Vagina (tissue), 2 donors: ENCODE data around the gene ADPRM. TPM values are rescaled to one million over a fixed set of nuclear protein-coding genes. Genes with fewer than 3 reads are reported as not detected.
"Not testable (repeated sequence)": the region's sequence is repeated elsewhere in the genome, so short reads cannot be mapped to it uniquely, and the experiment has no call there.

Experiments used
- DNase-seq, 2 donors: peaks; one replicate each; pipeline ENCODE4 v3.0.0-alpha.2; 2017; ENCODE audit errors: extremely low spot score in 2 of 2
- H3K27ac ChIP-seq: fragments of 200-600 bp; sonication (generic); one replicate; pipeline ENCODE4 v1.5.1; 2019
- H3K27me3 ChIP-seq: fragments of 200-600 bp; sonication (generic); one replicate; pipeline ENCODE4 v1.5.1; 2019
- H3K36me3 ChIP-seq, 2 donors: fragments of 200-600 bp; sonication (generic); one replicate each; pipeline ENCODE4 v1.5.1; 2017 to 2019
- H3K4me1 ChIP-seq: fragments of 200-600 bp; sonication (generic); one replicate; pipeline ENCODE4 v1.5.1; 2019
- H3K4me3 ChIP-seq, 2 donors: fragments of 200-600 bp; sonication (generic); 1 replicate in 1 of 2; 2 replicates in 1 of 2; pipeline ENCODE4 v1.5.1; 2016 to 2019
- H3K9me3 ChIP-seq: fragments of 200-600 bp; sonication (generic); one replicate; pipeline ENCODE4 v1.5.1; 2019
- POLR2A ChIP-seq, 2 donors: fragments of 450-650 bp; IDR thresholded peaks; one replicate each; pipeline ENCODE4 v1.6.1; 2017; ENCODE audit warnings: antibody characterized with exemption in 2 of 2, mild to moderate bottlenecking in 2 of 2, moderate library complexity in 2 of 2
- POLR2AphosphoS5 ChIP-seq, 2 donors: sonication (generic); formaldehyde crosslinking; IDR thresholded peaks; one replicate each; pipeline ENCODE4 v1.9.0; 2017; ENCODE audit warnings: antibody characterized with exemption in 2 of 2, mild to moderate bottlenecking in 2 of 2, low read depth in 1 of 2; ENCODE audit not compliant: insufficient read depth in 1 of 2
- intact Hi-C: fragments of 100-400 bp; cut with DNase I; formaldehyde crosslinking; loops from one replicate; pipeline ENCODE4 v1.15.1; 2023
- total RNA-seq: library from RNA; depleted of rRNA; stranded (reverse); fragments of >200 nt; gene quantifications from one replicate; pipeline ENCODE4 v1.2.3, GENCODE V29; 2016
- TF ChIP-seq, protein P1 (sequence below), 3 experiments: fragments of 450-650 bp in 2 of 3; fragments of 200-600 bp in 1 of 3; sonication (generic) in 1 of 3; IDR thresholded peaks; one replicate each; pipeline ENCODE4 v1.5.1; 2017 to 2019; ENCODE audit warnings: antibody characterized with exemption in 3 of 3, mild to moderate bottlenecking in 2 of 3, moderate library complexity in 2 of 3

The ADPRM gene
- total RNA-seq, 1 donor from 2014 or later: 18.7 TPM

DNA sequence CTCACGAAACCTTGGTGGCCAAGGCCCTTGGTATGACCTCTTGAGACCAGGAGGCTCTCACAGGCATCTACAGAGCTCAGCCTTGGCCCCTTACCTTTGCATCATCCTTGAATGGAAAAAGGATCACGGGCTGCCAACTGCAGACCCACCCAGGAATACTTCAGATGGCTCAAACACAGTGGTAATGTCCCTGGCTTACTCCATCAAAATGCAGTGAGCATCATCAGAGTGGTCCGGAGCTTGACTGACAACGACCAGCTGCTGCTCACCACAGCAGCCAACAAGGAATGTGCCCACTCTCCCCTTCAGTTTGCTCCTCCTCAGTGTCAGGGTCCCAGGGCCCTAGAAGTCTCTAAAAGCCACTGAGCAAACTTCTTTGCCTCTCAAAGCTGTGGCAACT is 22.7 kb upstream of the ADPRM start:
- intact Hi-C loops: no loop called here
- H3K27ac ChIP-seq: no peak overlapping the region
- no peak overlapping the region for H3K4me3 ChIP-seq
- no peak for DNase-seq
- H3K27me3 ChIP-seq: no peaks in the 10 kb centered on the region
- H3K9me3 ChIP-seq: no peaks in the 10 kb centered on the region
- H3K36me3 ChIP-seq: peaks cover 0 to 17% of the 10 kb centered on the region in 2 donors
- no peaks in the 10 kb centered on the region for H3K4me1 ChIP-seq
- TF ChIP-seq, protein P1, sequence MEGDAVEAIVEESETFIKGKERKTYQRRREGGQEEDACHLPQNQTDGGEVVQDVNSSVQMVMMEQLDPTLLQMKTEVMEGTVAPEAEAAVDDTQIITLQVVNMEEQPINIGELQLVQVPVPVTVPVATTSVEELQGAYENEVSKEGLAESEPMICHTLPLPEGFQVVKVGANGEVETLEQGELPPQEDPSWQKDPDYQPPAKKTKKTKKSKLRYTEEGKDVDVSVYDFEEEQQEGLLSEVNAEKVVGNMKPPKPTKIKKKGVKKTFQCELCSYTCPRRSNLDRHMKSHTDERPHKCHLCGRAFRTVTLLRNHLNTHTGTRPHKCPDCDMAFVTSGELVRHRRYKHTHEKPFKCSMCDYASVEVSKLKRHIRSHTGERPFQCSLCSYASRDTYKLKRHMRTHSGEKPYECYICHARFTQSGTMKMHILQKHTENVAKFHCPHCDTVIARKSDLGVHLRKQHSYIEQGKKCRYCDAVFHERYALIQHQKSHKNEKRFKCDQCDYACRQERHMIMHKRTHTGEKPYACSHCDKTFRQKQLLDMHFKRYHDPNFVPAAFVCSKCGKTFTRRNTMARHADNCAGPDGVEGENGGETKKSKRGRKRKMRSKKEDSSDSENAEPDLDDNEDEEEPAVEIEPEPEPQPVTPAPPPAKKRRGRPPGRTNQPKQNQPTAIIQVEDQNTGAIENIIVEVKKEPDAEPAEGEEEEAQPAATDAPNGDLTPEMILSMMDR (IDR thresholded peaks at IDR 0.05): no peak
- TF ChIP-seq POLR2AphosphoS5 (IDR thresholded peaks at IDR 0.05; ENCODE audit: insufficient read depth in 1 of 2, low read depth in 1 of 2) (no peak), POLR2A (IDR thresholded peaks at IDR 0.05) (no peak)

- no peaks in the 10 kb centered on the region for H3K9me3 ChIP-seq
- TF ChIP-seq POLR2A (IDR thresholded peaks at IDR 0.05) (no peak), POLR2AphosphoS5 (IDR thresholded peaks at IDR 0.05; ENCODE audit: insufficient read depth in 1 of 2, low read depth in 1 of 2) (no peak)
- TF ChIP-seq, protein P1 (IDR thresholded peaks at IDR 0.05): no peak
- intact Hi-C loops: no loop called here
- no peak overlapping the region for H3K4me3 ChIP-seq
- H3K27me3 ChIP-seq: no peaks in the 10 kb centered on the region
- peaks cover 0 to 47% of the 10 kb centered on the region in 2 donors for H3K36me3 ChIP-seq
- H3K27ac ChIP-seq: peak overlapping the region; percentile 7
- no peaks in the 10 kb centered on the region for H3K4me1 ChIP-seq
- no peak for DNase-seq
Observed at GRCh38 chr17:10681866-10682446, 15.4 kb upstream of the ADPRM start.

- H3K4me3 ChIP-seq: no peak overlapping the region
- H3K4me1 ChIP-seq: no peaks in the 10 kb centered on the region
- no peak for DNase-seq
- no peaks in the 10 kb centered on the region for H3K27me3 ChIP-seq
- H3K27ac ChIP-seq: no peak overlapping the region
- no peaks in the 10 kb centered on the region for H3K9me3 ChIP-seq
- TF ChIP-seq POLR2A (IDR thresholded peaks at IDR 0.05): no peak
- TF ChIP-seq, protein P1 (IDR thresholded peaks at IDR 0.05): no peak
- no peak for TF ChIP-seq POLR2AphosphoS5 (IDR thresholded peaks at IDR 0.05; ENCODE audit: insufficient read depth in 1 of 2, low read depth in 1 of 2)
- intact Hi-C loops: no loop called here
- H3K36me3 ChIP-seq: peaks cover 0 to 51% of the 10 kb centered on the region in 2 donors
Observed at GRCh38 chr17:10683853-10684252, 13.5 kb upstream of the ADPRM start.

GRCh38 chr17:10687499-10687898 is 9.9 kb upstream of the ADPRM start:
- intact Hi-C loops: no loop called here
- H3K4me3 ChIP-seq: no peak overlapping the region
- no peaks in the 10 kb centered on the region for H3K9me3 ChIP-seq
- TF ChIP-seq, protein P1 (IDR thresholded peaks at IDR 0.05): no peak
- TF ChIP-seq POLR2AphosphoS5 (IDR thresholded peaks at IDR 0.05; ENCODE audit: insufficient read depth in 1 of 2, low read depth in 1 of 2) (no peak), POLR2A (IDR thresholded peaks at IDR 0.05) (no peak)
- DNase-seq: no peak
- H3K27me3 ChIP-seq: no peaks in the 10 kb centered on the region
- no peaks in the 10 kb centered on the region for H3K4me1 ChIP-seq
- H3K36me3 ChIP-seq: peaks cover 0 to 43% of the 10 kb centered on the region in 2 donors
- H3K27ac ChIP-seq: no peak overlapping the region

DNA sequence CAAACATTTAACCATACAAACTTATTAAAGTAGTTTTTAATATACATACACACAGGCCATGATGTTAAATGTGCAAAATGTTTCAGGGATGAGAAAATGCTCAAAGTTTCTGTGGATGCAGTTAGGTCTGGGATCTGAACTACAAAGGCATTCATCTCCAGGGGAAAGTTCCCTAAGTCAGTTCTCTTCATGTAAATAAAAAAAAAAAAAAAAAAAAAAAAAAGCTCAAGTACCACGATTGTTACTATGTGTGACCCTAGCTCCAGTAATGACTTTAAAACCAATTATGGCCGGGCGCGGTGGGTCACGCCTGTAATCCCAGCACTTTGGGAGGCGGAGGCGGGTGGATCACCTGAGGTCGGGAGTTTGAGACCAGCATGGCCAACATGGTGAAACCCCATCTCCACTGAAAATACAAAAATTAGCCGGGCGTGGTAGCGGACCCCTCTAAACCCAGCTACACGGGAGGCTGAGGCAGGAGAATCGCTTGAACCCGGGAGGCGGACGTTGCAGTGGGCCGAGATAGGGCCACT is 1.5 kb upstream of the ADPRM start:
- intact Hi-C loops, H3K9me3 ChIP-seq, H3K27ac ChIP-seq, H3K27me3 ChIP-seq, DNase-seq: not testable (repeated sequence)
- H3K4me1 ChIP-seq: peaks cover 25% of the 10 kb centered on the region
- peaks cover 0 to 15% of the 10 kb centered on the region in 2 donors for H3K36me3 ChIP-seq
- peak overlapping the region in 1 of 2 donors; percentile 86 for H3K4me3 ChIP-seq
